ENCODE data around the gene NF1.

NF1 gene

GRCh38 chr17:31093866-31094599 lies 744 bp upstream of the NF1 start:
- Histone ChIP-seq H2AFZ (ENCODE audit: low read depth) (peak overlapping the region; percentile 86), H3K9ac (peak overlapping the region; percentile 86), H3K27me3 (ENCODE audit: insufficient read depth, low read depth) (no peaks in the 10 kb centered on the region), H3K4me1 (ENCODE audit: low read depth, poor library complexity, severe bottlenecking) (peaks cover 14% of the 10 kb centered on the region), H3K36me3 (ENCODE audit: insufficient read depth) (no peaks in the 10 kb centered on the region), H4K20me1 (ENCODE audit: insufficient read depth) (no peaks in the 10 kb centered on the region), H3K27ac (peak overlapping the region; percentile 37; the same call in 1 of the 2 replicates), H3K79me2 (ENCODE audit: insufficient read depth, low read depth) (peaks cover 21% of the 10 kb centered on the region; the same call in 1 of the 2 replicates), H3K4me3 (IDR thresholded peaks at IDR 0.05; ENCODE audit: insufficient read depth, low read depth, low read length) (no peak overlapping the region), H3K4me2 (peak overlapping the region; percentile 64)
- no peak for TF ChIP-seq CTCF (conservative IDR thresholded peaks at IDR 0.05; ENCODE audit: low read depth, low read length)

GRCh38 chr17:31095236-31096105 lies 694 bp downstream of the NF1 start:
- peak overlapping the region; percentile 86 for H2AFZ ChIP-seq (ENCODE audit: low read depth)
- H4K20me1 ChIP-seq (ENCODE audit: insufficient read depth), result no peaks in the 10 kb centered on the region
- peaks cover 21% of the 10 kb centered on the region; the same call in 1 of the 2 replicates for H3K79me2 ChIP-seq (ENCODE audit: insufficient read depth, low read depth)
- no peaks in the 10 kb centered on the region for H3K36me3 ChIP-seq (ENCODE audit: insufficient read depth)
- H3K9ac ChIP-seq, result peak overlapping the region; percentile 86
- H3K4me1 ChIP-seq (ENCODE audit: low read depth, poor library complexity, severe bottlenecking), result peaks cover 14% of the 10 kb centered on the region
- H3K27me3 ChIP-seq (ENCODE audit: insufficient read depth, low read depth), result no peaks in the 10 kb centered on the region
- no peak for TF ChIP-seq CTCF (conservative IDR thresholded peaks at IDR 0.05; ENCODE audit: low read depth, low read length)
- no peak overlapping the region for H3K4me3 ChIP-seq (IDR thresholded peaks at IDR 0.05; ENCODE audit: insufficient read depth, low read depth, low read length)
- H3K4me2 ChIP-seq, result peak overlapping the region; percentile 49
- peak overlapping the region; percentile 59 for H3K27ac ChIP-seq

- no peaks in the 10 kb centered on the region for H3K27me3 ChIP-seq (ENCODE audit: insufficient read depth, low read depth)
- H3K79me2 ChIP-seq (ENCODE audit: insufficient read depth, low read depth), result peaks cover 26% of the 10 kb centered on the region; the same call in 1 of the 2 replicates
- no peak for TF ChIP-seq CTCF (conservative IDR thresholded peaks at IDR 0.05; ENCODE audit: low read depth, low read length)
- H3K27ac ChIP-seq, result peak overlapping the region; percentile 59; the same call in 1 of the 2 replicates
- peak overlapping the region; percentile 86; the same call in 1 of the 2 replicates for H2AFZ ChIP-seq (ENCODE audit: low read depth)
- no peaks in the 10 kb centered on the region for H4K20me1 ChIP-seq (ENCODE audit: insufficient read depth)
- H3K4me2 ChIP-seq, result peak overlapping the region; percentile 49
- H3K4me3 ChIP-seq (IDR thresholded peaks at IDR 0.05; ENCODE audit: insufficient read depth, low read depth, low read length), result no peak overlapping the region
- H3K36me3 ChIP-seq (ENCODE audit: insufficient read depth), result no peaks in the 10 kb centered on the region
- H3K4me1 ChIP-seq (ENCODE audit: low read depth, poor library complexity, severe bottlenecking), result peaks cover 14% of the 10 kb centered on the region
- peak overlapping the region; percentile 86; the same call in 1 of the 2 replicates for H3K9ac ChIP-seq
Measured at GRCh38 chr17:31096106-31096436, 1.3 kb downstream of the NF1 start.

GRCh38 chr17:31099016-31099415 lies 4.2 kb downstream of the NF1 start:
- Histone ChIP-seq H3K4me2 (no peak overlapping the region), H3K27ac (no peak overlapping the region), H3K4me1 (ENCODE audit: low read depth, poor library complexity, severe bottlenecking) (peaks cover 14% of the 10 kb centered on the region), H3K36me3 (ENCODE audit: insufficient read depth) (no peaks in the 10 kb centered on the region), H3K9ac (no peak overlapping the region), H4K20me1 (ENCODE audit: insufficient read depth) (no peaks in the 10 kb centered on the region), H3K79me2 (ENCODE audit: insufficient read depth, low read depth) (peaks cover 37% of the 10 kb centered on the region; the same call in 1 of the 2 replicates), H3K4me3 (IDR thresholded peaks at IDR 0.05; ENCODE audit: insufficient read depth, low read depth, low read length) (no peak overlapping the region), H3K27me3 (ENCODE audit: insufficient read depth, low read depth) (no peaks in the 10 kb centered on the region), H2AFZ (ENCODE audit: low read depth) (no peak overlapping the region)
- no peak for TF ChIP-seq CTCF (conservative IDR thresholded peaks at IDR 0.05; ENCODE audit: low read depth, low read length)
